Left ventricle myocardium superior (tissue), 1 donor: Measurements from ENCODE around the gene TNFRSF18. TPM values are rescaled to one million over a fixed set of nuclear protein-coding genes. Genes with fewer than 3 reads are reported as not detected.

Experiments used
- ATAC-seq: fragments of 200-7000 bp; cut with Tn5 transposase; one replicate; pipeline ENCODE4 v1.9.1; 2020; ENCODE audit warnings: mild to moderate bottlenecking, moderate library complexity
- DNase-seq: peaks from one replicate; pipeline ENCODE4 v3.0.0-alpha.2; 2020
- intact Hi-C: fragments of 100-400 bp; cut with micrococcal nuclease; formaldehyde crosslinking; loops from one replicate; pipeline ENCODE4 v1.11.0; 2022
- microRNA-seq: library from miRNA; unstranded; fragments of <30 nt; microRNA quantifications from one replicate; pipeline ENCODE4 v1.2.0, GENCODE V29; 2020; ENCODE audit warnings: borderline number of aligned reads
- total RNA-seq: library from RNA; stranded (reverse); fragmentation: NEBNext Ultra II Directional; extraction: Animal tissue kit (Norgen Biotek cat#: 25700); gene quantifications from one replicate; pipeline ENCODE4 v1.2.1, GENCODE V29; 2021
- donor health status: DM: no; HTN: yes; CAD: no; lungs with severe emphysema.

The TNFRSF18 gene
- total RNA-seq, 1 donor from 2014 or later, result 0.32 TPM

GRCh38 chr1:1160281-1160930 lies 46.0 kb downstream of the TNFRSF18 start:
- ATAC-seq (no peak), DNase-seq (no peak)
- intact Hi-C loops, result no loop called here

- ATAC-seq, result peak; percentile 68
- DNase-seq, result peak; percentile 69
- intact Hi-C loops, result no loop called here
These were observed 48.3 kb downstream of the TNFRSF18 start for GRCh38 chr1:1157914-1158710.

- intact Hi-C loops, result no loop called here
- ATAC-seq, result peak; percentile 95
- peak; percentile 93 for DNase-seq
These were observed 48.9 kb downstream of the TNFRSF18 start for GRCh38 chr1:1157426-1157913.

DNA sequence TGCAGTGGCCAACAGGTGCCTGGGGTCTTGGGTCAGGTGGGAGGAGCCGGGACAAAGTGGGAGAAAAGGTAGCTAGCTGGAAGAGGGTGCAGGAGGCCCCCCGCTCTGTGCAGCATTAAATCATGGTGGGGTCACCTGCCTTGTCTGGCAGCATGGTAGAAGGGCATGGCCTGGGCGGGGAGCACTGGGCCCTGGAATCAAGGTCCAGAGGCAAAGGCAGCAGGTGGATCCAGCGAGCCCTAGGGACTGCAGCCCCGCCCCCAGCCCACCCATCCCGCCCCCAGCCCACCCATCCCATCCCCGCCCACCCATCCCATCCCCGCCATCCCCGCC lies 49.4 kb downstream of the TNFRSF18 start:
- ATAC-seq (peak; percentile 2), DNase-seq (no peak)
- intact Hi-C loops, result no loop called here

- ATAC-seq (no peak), DNase-seq (no peak)
- intact Hi-C loops, result no loop called here
These were observed 50.0 kb downstream of the TNFRSF18 start for GRCh38 chr1:1156140-1157032.

- ATAC-seq (no peak), DNase-seq (no peak)
- intact Hi-C loops, result no loop called here
These were observed 51.1 kb downstream of the TNFRSF18 start for GRCh38 chr1:1155258-1155657.

GRCh38 chr1:1153874-1154273 lies 52.5 kb downstream of the TNFRSF18 start:
- DNase-seq (no peak), ATAC-seq (no peak)
- intact Hi-C loops, result no loop called here

Small RNA genes lying within 50 kb of the gene (microRNA-seq; reads per million reads assigned to microRNA genes)
- gene MIR200A (4.9 reads per million), gene MIR200B (9.8 reads per million, percentile 4 among the genes with 10 or more reads in this experiment), gene MIR429 (not detected)

Other genes with a start within 250 kb of the TNFRSF18 start
- gene NOC2L, start 247.3 kb downstream of the TNFRSF18 start, total RNA-seq, result 46.8 TPM
- 6.6 TPM for gene KLHL17, start 246.0 kb downstream of the TNFRSF18 start, total RNA-seq
- not detected for gene PLEKHN1, start 240.1 kb downstream of the TNFRSF18 start, total RNA-seq
- 187 TPM for gene PERM1, start 224.5 kb downstream of the TNFRSF18 start, total RNA-seq
- gene HES4, start 206.5 kb downstream of the TNFRSF18 start, total RNA-seq, result 39.4 TPM
- 16.4 TPM for gene ISG15, start 193.1 kb downstream of the TNFRSF18 start, total RNA-seq
- gene AGRN, start 186.5 kb downstream of the TNFRSF18 start, total RNA-seq, result 18.5 TPM
- gene RNF223, start 132.3 kb downstream of the TNFRSF18 start, total RNA-seq, result not detected
- 4.0 TPM for gene C1orf159, start 90.5 kb downstream of the TNFRSF18 start, total RNA-seq
- gene TTLL10, start 32.7 kb downstream of the TNFRSF18 start, total RNA-seq, result not detected
- gene TNFRSF4, start 7.6 kb upstream of the TNFRSF18 start, total RNA-seq, result 2.3 TPM
- gene SDF4, start 25.4 kb upstream of the TNFRSF18 start, total RNA-seq, result 117 TPM
- gene B3GALT6, start 25.6 kb upstream of the TNFRSF18 start, total RNA-seq, result 7.5 TPM
- gene C1QTNF12, start 40.1 kb upstream of the TNFRSF18 start, total RNA-seq, result 0.50 TPM
- 39.5 TPM for gene UBE2J2, start 67.3 kb upstream of the TNFRSF18 start, total RNA-seq
- 3.0 TPM for gene SCNN1D, start 73.8 kb upstream of the TNFRSF18 start, total RNA-seq
- 60.4 TPM for gene ACAP3, start 101.3 kb upstream of the TNFRSF18 start, total RNA-seq
- 11.1 TPM for gene PUSL1, start 102.0 kb upstream of the TNFRSF18 start, total RNA-seq
- gene INTS11, start 118.1 kb upstream of the TNFRSF18 start, total RNA-seq, result 77.2 TPM
- gene CPTP, start 118.2 kb upstream of the TNFRSF18 start, total RNA-seq, result 112 TPM
- gene TAS1R3, start 124.7 kb upstream of the TNFRSF18 start, total RNA-seq, result 0.57 TPM
- gene DVL1, start 142.8 kb upstream of the TNFRSF18 start, total RNA-seq, result 144 TPM
- gene MXRA8, start 152.0 kb upstream of the TNFRSF18 start, total RNA-seq, result 16.8 TPM
- gene AURKAIP1, start 168.6 kb upstream of the TNFRSF18 start, total RNA-seq, result 268 TPM
- gene CCNL2, start 192.7 kb upstream of the TNFRSF18 start, total RNA-seq, result 61.0 TPM
- gene MRPL20, start 200.7 kb upstream of the TNFRSF18 start, total RNA-seq, result 155 TPM
- 2.1 TPM for gene ANKRD65, start 214.7 kb upstream of the TNFRSF18 start, total RNA-seq
- 13.5 TPM for gene VWA1, start 229.1 kb upstream of the TNFRSF18 start, total RNA-seq
- 1.9 TPM for gene ATAD3C, start 243.1 kb upstream of the TNFRSF18 start, total RNA-seq